Astrocyte of the hippocampus (primary cell): ENCODE results near the gene OTOGL.
"Not testable (repeated sequence)": the region's sequence is repeated elsewhere in the genome, so short reads cannot be mapped to it uniquely, and the experiment has no call there.

ENCODE experiments used
- DNase-seq: peaks from one replicate; pipeline ENCODE4 v3.0.0; 2011; ENCODE audit warnings: low read depth, low spot score

OTOGL gene

GRCh38 chr12:80120994-80121393, 21.7 kb downstream of the OTOGL start:
- no peak for DNase-seq

DNA sequence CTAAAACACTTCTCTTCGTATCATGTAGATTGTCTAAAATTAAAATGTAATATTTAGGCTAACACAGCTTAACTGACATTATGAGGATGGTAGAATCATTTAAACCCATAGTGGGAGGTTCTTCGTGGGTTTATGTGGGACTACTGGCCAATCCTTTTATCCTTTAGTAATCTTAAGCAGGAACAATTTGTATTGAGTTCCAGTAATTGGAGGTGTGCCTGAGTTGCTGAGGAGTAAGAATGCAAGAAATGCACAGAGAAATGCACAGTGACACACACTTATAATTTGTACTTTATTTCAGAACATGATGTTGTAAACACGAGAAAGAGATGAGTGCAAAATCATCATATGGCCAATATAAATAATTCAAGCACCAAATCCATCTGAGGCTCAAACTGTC, 22.3 kb downstream of the OTOGL start:
- DNase-seq, result peak; percentile 48

GRCh38 chr12:80129895-80130530, 30.7 kb downstream of the OTOGL start:
- peak; percentile 12 for DNase-seq

DNA sequence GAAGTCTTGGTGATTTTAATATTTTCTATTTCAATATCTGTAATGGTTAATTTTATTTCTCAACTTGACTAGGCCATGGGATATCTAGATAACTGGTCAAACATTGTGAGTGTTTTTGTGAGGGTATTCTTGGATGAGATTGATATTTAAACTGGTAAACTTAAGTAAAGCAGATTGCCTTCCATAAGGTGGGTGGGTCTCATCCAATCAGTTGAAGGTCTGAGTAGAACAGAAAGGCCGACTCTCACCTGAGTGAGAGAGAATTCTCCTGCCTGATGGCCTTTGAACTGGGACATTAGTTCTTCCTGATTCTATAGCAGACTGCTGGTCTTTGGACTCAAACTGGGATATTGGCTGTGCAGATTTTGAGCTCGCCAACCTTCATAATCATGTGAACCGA, 36.3 kb downstream of the OTOGL start:
- no peak for DNase-seq

DNA sequence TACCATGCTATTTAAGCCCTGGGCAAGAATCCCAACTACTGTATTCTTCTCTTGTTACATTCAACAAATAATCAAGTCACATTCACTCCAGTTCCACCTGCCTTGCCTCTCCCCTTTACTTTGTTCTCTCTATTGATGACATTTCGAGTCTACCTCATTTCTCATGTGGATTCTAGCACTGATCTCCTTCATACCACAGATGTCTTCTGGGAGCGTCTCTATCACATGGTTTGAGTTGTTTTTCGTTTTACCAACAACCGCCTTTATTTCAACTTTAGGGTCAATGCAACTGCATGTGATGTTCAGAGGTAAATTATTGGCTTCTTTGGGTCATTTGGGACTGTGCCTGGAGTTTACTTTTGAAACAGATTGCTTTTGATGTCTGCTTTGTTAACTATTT, 40.7 kb downstream of the OTOGL start:
- DNase-seq, result no peak

GRCh38 chr12:80142640-80143039, 43.3 kb downstream of the OTOGL start:
- no peak for DNase-seq

GRCh38 chr12:80143537-80143936, 44.2 kb downstream of the OTOGL start:
- no peak for DNase-seq

DNA sequence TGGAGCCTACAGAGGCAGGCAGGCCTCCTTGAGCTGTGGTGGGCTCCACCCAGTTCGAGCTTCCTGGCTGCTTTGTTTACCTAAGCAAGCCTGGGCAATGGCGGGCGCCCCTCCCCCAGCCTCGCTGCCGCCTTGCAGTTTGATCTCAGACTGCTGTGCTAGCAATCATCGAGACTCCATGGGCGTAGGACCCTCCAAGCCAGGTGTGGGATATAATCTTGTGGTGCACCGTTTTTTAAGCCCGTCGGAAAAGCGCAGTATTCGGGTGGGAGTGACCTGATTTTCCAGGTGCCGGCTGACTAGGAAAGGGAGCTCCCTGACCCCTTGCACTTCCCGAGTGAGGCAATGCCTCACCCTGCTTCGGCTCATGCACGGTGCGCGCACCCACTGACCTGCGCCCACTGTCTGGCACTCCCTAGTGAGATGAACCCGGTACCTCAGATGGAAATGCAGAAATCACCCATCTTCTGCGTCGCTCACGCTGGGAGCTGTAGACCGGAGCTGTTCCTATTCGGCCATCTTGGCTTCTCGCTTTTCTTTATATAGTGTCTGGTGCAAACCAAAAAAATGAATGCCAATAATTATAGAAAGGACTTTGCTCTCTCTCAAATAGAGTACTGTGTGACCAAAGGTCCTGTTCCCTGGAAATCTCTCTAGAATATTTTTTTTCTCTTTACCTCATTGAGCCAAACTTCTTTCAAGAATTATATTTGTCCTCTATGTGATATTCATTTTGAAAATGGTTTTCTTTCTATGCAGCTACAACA, 50.4 kb downstream of the OTOGL start:
- not testable (repeated sequence) for DNase-seq

DNA sequence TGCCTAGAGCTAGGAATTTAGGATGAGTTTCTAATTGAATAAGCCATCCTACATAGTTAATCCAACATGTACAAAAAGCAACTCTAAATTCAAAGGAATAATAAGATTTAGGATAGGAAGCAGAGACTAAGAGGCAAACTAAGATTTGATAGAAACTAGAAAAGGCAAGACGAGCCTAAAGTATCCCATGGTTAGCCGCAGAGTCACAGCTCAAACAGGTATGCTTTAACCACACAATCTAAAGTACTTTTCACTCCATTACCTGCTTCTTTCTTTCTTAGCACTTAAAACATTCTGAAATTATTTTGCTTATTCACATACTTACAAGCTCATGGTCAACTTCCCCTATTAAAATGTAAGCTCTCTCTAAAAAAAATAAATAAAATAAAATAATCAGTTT, 51.8 kb downstream of the OTOGL start:
- DNase-seq, result no peak

DNA sequence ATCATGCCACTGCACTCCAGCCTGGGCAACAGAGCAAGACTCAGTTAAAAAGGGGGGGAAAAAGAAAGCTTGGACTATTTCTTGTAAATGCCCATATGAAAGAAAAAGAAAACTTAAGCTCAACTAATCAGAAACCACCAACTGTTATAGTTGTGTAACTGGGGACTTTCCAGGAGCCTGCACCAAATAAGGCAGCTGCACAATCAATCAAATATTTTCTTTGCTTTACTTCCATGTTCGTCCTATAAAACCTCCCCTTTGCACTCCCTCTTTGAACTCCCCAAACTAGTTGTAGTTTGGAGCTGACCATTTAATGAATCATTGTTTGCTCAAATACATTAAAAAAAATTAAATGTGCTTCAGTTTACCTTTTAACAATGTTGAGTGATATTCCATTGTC, 54.9 kb downstream of the OTOGL start:
- peak; percentile 9 for DNase-seq

- DNase-seq, result no peak
Measured at GRCh38 chr12:80156306-80156705, 57.0 kb downstream of the OTOGL start.

- DNase-seq, result peak; percentile 29
Measured at GRCh38 chr12:80157645-80158044, 58.3 kb downstream of the OTOGL start.

DNA sequence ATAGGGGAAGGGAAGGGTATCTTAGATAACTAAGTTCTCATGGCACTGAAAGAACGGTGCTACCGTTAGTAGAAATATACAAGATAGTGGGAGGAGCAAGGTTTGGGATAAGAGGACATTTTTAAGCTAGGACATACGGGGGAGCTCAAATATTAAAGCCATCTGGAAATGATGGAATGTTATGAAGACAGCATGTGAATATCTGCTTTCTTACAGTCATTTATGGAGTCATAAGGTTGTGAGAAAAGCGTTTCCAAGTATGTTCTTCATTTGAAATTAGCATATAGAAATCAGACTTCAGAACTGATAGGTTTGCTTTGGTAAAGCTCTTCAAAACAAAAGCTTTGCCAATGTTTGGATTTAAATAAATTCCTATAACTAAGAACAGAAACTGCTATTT, 62.3 kb downstream of the OTOGL start:
- no peak for DNase-seq

- DNase-seq, result no peak
Measured at GRCh38 chr12:80162177-80162576, 62.8 kb downstream of the OTOGL start.

- no peak for DNase-seq
Measured at GRCh38 chr12:80165746-80166145, 66.4 kb downstream of the OTOGL start.

DNA sequence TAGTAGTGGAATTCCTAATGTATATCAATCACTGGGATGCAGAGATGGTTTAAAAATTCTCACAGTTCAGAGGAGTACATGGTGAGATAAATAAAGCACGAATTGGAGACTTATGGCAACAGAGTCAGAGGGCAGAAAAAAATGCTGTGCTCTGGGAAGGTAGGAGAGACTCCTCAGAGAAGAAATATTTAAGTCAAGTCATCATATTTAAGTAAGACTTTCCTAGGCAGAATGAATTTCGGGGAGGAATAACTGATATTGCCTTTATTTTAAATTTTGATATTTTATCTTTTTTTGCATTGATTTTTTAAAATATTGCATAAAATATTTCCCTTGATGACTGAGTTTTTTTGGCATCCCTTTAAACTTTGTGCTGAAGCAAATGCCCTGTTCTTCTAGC, 67.4 kb downstream of the OTOGL start:
- no peak for DNase-seq

- no peak for DNase-seq
Measured at GRCh38 chr12:80168936-80169335, 69.6 kb downstream of the OTOGL start.

- DNase-seq, result no peak
Measured at GRCh38 chr12:80170915-80171314, 71.6 kb downstream of the OTOGL start.

DNA sequence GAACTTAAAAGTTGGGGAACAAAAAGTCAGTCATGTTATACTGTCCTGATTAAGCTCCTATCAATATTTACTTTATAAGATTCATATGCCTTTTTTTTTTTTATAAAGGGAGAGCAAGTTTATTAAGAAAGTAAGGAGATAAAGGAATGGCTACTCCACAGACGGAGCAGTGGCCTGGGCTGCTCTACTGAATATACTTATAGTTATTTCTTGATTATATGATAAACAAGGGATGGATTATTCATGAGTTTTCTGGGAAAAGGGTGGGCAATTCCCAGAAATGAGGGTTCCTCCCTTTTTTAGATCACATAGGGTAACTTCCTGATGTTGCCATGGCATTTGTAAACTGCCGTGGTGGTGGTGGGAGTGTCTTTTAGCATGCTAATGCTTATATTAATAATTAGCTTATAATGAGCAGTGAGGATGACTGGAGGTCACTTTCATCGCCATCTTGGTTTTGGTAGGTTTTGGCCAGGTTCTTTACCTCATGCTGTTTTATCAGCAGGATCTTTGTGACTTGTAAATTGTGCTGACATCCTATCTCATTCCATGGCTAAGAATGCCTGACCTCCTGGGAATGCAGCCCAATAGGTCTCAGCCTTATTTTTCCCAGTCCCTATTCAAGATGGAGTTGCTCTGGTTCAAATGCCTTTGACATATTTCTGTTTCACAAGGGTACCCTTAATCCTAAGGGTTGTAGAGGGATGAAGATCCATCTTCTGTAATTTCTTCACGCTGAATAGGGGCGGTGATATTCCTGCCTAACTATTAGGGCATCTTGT, 73.9 kb downstream of the OTOGL start:
- no peak for DNase-seq

DNA sequence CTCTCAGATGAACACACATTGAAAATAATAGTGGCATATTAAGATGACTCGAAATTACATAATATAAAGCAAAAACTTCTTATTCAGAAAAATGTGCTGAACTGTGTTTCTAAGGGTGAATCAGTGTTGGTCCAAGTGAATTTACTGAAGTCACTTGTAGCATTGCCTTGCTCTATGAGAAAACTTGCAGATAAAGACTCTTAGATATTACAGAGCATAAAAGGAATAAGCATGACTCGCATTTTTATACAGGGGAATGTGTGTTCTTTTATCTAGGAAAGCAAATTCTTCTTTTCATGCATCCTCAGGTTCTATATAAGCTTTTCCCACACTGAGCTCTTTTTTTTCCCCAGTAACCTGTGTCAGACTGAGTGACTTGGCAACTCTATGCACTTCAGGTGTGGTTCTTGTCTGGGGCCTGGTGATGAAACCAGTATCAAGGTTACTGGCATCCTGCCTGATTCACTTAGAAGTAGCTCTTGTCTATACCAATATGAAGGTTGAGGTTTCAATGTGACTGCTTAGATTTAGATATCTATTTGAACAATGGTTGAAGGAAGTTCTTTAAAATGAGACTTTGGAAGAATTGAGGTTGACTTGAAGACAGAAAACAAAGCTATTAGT, 76.1 kb downstream of the OTOGL start:
- no peak for DNase-seq

GRCh38 chr12:80176706-80177105, 77.4 kb downstream of the OTOGL start:
- DNase-seq, result no peak

GRCh38 chr12:80178846-80179245, 79.5 kb downstream of the OTOGL start:
- no peak for DNase-seq
